Body of pancreas (tissue), 4 donors: ENCODE results near the gene GYS1. TPM values are rescaled to one million over a fixed set of nuclear protein-coding genes. Genes with fewer than 3 reads are reported as not detected.

ENCODE experiments used
- ATAC-seq: fragments of 150-250 bp; one replicate; pipeline ENCODE4 v1.9.1; 2016
- DNase-seq, 4 donors: peaks; one replicate each; pipeline ENCODE4 v3.0.0-alpha.2; 2019
- H3K27ac ChIP-seq, 4 donors: fragments of 200-600 bp; sonication (generic); 1 replicate in 3 of 4; 2 replicates in 1 of 4; pipeline versions ENCODE4 v1.5.1 to v1.6.1; 2016 to 2019; ENCODE audit warnings: mild to moderate bottlenecking in 1 of 4, mixed read lengths in 1 of 4, moderate library complexity in 1 of 4
- H3K27me3 ChIP-seq, 2 donors: fragments of 200-600 bp; sonication (generic); one replicate each; pipeline ENCODE4 v1.6.0; 2016; ENCODE audit warnings: mild to moderate bottlenecking in 1 of 2
- H3K36me3 ChIP-seq, 2 donors: fragments of 200-600 bp; sonication (generic); replicated peaks in 1 of 2; 2 replicates each; pipeline ENCODE4 v1.5.1; 2016; ENCODE audit warnings: low read depth in 2 of 2; ENCODE audit not compliant: insufficient read depth in 1 of 2
- H3K4me1 ChIP-seq: fragments of 200-600 bp; sonication (generic); one replicate; pipeline ENCODE4 v1.6.0; 2016
- H3K4me3 ChIP-seq, 2 donors: fragments of 200-600 bp; sonication (generic); 1 replicate in 1 of 2; 2 replicates in 1 of 2; pipeline ENCODE4 v1.5.1; 2016 to 2019
- H3K9me3 ChIP-seq, 3 donors: fragments of 200-600 bp; sonication (generic); 1 replicate in 2 of 3; 2 replicates in 1 of 3; pipeline ENCODE4 v1.5.1; 2016
- POLR2A ChIP-seq, 3 donors: fragments of 450-650 bp; IDR thresholded peaks; one replicate each; pipeline ENCODE4 v1.6.1; 2016; ENCODE audit warnings: antibody characterized with exemption in 3 of 3, mild to moderate bottlenecking in 2 of 3
- WGBS, 2 donors: methylation state at CpG; one replicate each; pipeline ENCODE4 v1.1.5; 2017; 5-methylcytosine and 5-hydroxymethylcytosine counted together
- intact Hi-C: fragments of 100-400 bp; cut with DNase I; formaldehyde crosslinking; loops from one replicate; pipeline ENCODE4 v1.15.1; 2023
- total RNA-seq, 2 donors: library from RNA; depleted of rRNA; stranded (reverse); fragments of >200 nt; gene quantifications; one replicate each; pipeline ENCODE4 v1.1.0, GENCODE V29; 2016
- TF ChIP-seq, protein P1 (sequence below), 7 experiments: fragments of 450-650 bp in 4 of 7; fragments of 200-600 bp in 3 of 7; sonication (generic) in 3 of 7; IDR thresholded peaks; one replicate each; pipeline ENCODE4 v1.5.1; 2016 to 2019; ENCODE audit warnings: antibody characterized with exemption in 7 of 7

The GYS1 gene
- total RNA-seq, 2 donors from 2014 or later, result 7.5 to 17.8 TPM

- DNase-seq (peak in 2 of 4 donors; percentile 13 to 21), ATAC-seq (no peak)
- no peaks in the 10 kb centered on the region for H3K27me3 ChIP-seq
- H3K27ac ChIP-seq, result peak overlapping the region in 3 of 4 donors; percentile 16 to 74 (median 68)
- H3K4me1 ChIP-seq, result peaks cover 18% of the 10 kb centered on the region
- H3K36me3 ChIP-seq, result no peaks in the 10 kb centered on the region
- no peak overlapping the region for H3K4me3 ChIP-seq
- no peaks in the 10 kb centered on the region for H3K9me3 ChIP-seq
- WGBS, 2 donors, result 49 to 54% methylated on average over 11 of the region's 11 CpGs
- intact Hi-C loops, result no loop called here
- TF ChIP-seq, protein P1, sequence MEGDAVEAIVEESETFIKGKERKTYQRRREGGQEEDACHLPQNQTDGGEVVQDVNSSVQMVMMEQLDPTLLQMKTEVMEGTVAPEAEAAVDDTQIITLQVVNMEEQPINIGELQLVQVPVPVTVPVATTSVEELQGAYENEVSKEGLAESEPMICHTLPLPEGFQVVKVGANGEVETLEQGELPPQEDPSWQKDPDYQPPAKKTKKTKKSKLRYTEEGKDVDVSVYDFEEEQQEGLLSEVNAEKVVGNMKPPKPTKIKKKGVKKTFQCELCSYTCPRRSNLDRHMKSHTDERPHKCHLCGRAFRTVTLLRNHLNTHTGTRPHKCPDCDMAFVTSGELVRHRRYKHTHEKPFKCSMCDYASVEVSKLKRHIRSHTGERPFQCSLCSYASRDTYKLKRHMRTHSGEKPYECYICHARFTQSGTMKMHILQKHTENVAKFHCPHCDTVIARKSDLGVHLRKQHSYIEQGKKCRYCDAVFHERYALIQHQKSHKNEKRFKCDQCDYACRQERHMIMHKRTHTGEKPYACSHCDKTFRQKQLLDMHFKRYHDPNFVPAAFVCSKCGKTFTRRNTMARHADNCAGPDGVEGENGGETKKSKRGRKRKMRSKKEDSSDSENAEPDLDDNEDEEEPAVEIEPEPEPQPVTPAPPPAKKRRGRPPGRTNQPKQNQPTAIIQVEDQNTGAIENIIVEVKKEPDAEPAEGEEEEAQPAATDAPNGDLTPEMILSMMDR (IDR thresholded peaks at IDR 0.05), result no peak
- no peak for TF ChIP-seq POLR2A (IDR thresholded peaks at IDR 0.05)
These were observed 39.0 kb downstream of the GYS1 start for GRCh38 chr19:48953990-48954594.

DNA sequence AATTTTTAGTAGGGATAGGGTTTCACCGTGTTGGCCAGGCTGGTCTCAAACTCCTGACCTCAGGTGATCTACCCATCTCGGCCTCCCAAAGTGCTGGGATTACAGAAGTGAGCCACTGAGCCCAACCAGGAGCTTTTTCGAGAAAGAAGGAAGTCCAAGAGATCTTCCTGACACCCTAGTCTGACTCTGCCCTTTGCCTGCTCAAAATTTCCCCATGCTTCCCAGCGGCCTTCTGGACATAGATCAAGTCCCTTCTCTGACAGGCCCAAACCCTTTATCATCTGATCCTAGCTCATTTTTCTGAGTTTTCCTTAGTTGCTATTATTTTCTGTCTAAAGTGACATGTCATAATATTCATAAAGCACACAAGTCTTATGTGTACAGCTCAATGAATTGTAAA, 40.0 kb downstream of the GYS1 start:
- Histone ChIP-seq H3K9me3 (no peaks in the 10 kb centered on the region), H3K4me3 (no peak overlapping the region), H3K36me3 (no peaks in the 10 kb centered on the region), H3K27me3 (no peaks in the 10 kb centered on the region), H3K4me1 (peaks cover 18% of the 10 kb centered on the region), H3K27ac (no peak overlapping the region)
- WGBS, 2 donors, result 77 to 79% methylated on average over 3 to 4 of the region's 4 CpGs
- intact Hi-C loops, result no loop called here
- TF ChIP-seq POLR2A (IDR thresholded peaks at IDR 0.05), result no peak
- TF ChIP-seq, protein P1 (IDR thresholded peaks at IDR 0.05), result no peak
- ATAC-seq, result no peak
- no peak for DNase-seq

GRCh38 chr19:48950830-48951519, 42.1 kb downstream of the GYS1 start:
- intact Hi-C loops, result no loop called here
- no peak for ATAC-seq

GRCh38 chr19:48950159-48950558, 43.0 kb downstream of the GYS1 start:
- ATAC-seq (no peak), DNase-seq (no peak)
- H3K27me3 ChIP-seq, result no peaks in the 10 kb centered on the region
- H3K27ac ChIP-seq, result no peak overlapping the region
- peaks cover 6% of the 10 kb centered on the region for H3K4me1 ChIP-seq
- H3K9me3 ChIP-seq, result no peaks in the 10 kb centered on the region
- WGBS, 2 donors, result 77 to 82% methylated on average over 3 of the region's 3 CpGs
- TF ChIP-seq, protein P1 (IDR thresholded peaks at IDR 0.05), result no peak
- TF ChIP-seq POLR2A (IDR thresholded peaks at IDR 0.05), result no peak
- H3K36me3 ChIP-seq, result no peaks in the 10 kb centered on the region
- intact Hi-C loops, result no loop called here
- H3K4me3 ChIP-seq, result no peak overlapping the region

More at GRCh38 chr19:48950830-48951519, 42.1 kb downstream of the GYS1 start:
- Histone ChIP-seq H3K27me3 (no peaks in the 10 kb centered on the region), H3K36me3 (no peaks in the 10 kb centered on the region), H3K4me3 (no peak overlapping the region), H3K9me3 (no peaks in the 10 kb centered on the region), H3K4me1 (peaks cover 15% of the 10 kb centered on the region), H3K27ac (no peak overlapping the region)
- no peak for TF ChIP-seq POLR2A (IDR thresholded peaks at IDR 0.05)
- TF ChIP-seq, protein P1 (IDR thresholded peaks at IDR 0.05), result no peak
- 48% methylated on average over 9 of the region's 9 CpGs for WGBS, 2 donors
- no peak for DNase-seq

GRCh38 chr19:48947258-48947542, 45.9 kb downstream of the GYS1 start:
- DNase-seq (no peak), ATAC-seq (no peak)
- no peaks in the 10 kb centered on the region for H3K9me3 ChIP-seq
- H3K27me3 ChIP-seq, result no peaks in the 10 kb centered on the region
- WGBS, 2 donors, result 94 to 100% methylated on average over 3 of the region's 3 CpGs
- H3K4me3 ChIP-seq, result no peak overlapping the region
- TF ChIP-seq, protein P1 (IDR thresholded peaks at IDR 0.05), result no peak
- no peak for TF ChIP-seq POLR2A (IDR thresholded peaks at IDR 0.05)
- no peak overlapping the region for H3K27ac ChIP-seq
- no peaks in the 10 kb centered on the region for H3K4me1 ChIP-seq
- H3K36me3 ChIP-seq, result no peaks in the 10 kb centered on the region
- intact Hi-C loops, result no loop called here
